Suppressor macrophage (primary cell): ENCODE results near the gene EXOC6.
"Not testable (repeated sequence)": the region's sequence is repeated elsewhere in the genome, so short reads cannot be mapped to it uniquely, and the experiment has no call there.

Experiments
- DNase-seq, 4 experiments: peaks; one replicate each; pipeline ENCODE4 v3.0.0-alpha.2; 2020 to 2022

Gene EXOC6

GRCh38 chr10:93080350-93081046 is 232.2 kb downstream of the EXOC6 start:
- DNase-seq, result peak; percentile 62 to 77 (median 71)

GRCh38 chr10:93081318-93081717 is 233.0 kb downstream of the EXOC6 start:
- no peak for DNase-seq

GRCh38 chr10:93081834-93082233 is 233.5 kb downstream of the EXOC6 start:
- DNase-seq, result no peak

- DNase-seq, result no peak
These were observed 235.6 kb downstream of the EXOC6 start for GRCh38 chr10:93083743-93084539.

- DNase-seq, result no peak
These were observed 237.0 kb downstream of the EXOC6 start for GRCh38 chr10:93085272-93085859.

GRCh38 chr10:93086289-93086688 is 238.0 kb downstream of the EXOC6 start:
- no peak for DNase-seq

GRCh38 chr10:93087846-93088245 is 239.5 kb downstream of the EXOC6 start:
- no peak for DNase-seq

- no peak for DNase-seq
These were observed 240.1 kb downstream of the EXOC6 start for GRCh38 chr10:93088466-93088865.

- DNase-seq, result peak in 3 of 4 experiments; percentile 39 to 50 (median 42)
These were observed 242.3 kb downstream of the EXOC6 start for GRCh38 chr10:93090619-93091018.

GRCh38 chr10:93091960-93092359 is 243.6 kb downstream of the EXOC6 start:
- peak in 1 of 4 experiments; percentile 28 for DNase-seq

- DNase-seq, result no peak
These were observed 246.9 kb downstream of the EXOC6 start for GRCh38 chr10:93095225-93095624.

- DNase-seq, result no peak
These were observed 248.6 kb downstream of the EXOC6 start for GRCh38 chr10:93096901-93097300.

- no peak for DNase-seq
These were observed 249.1 kb downstream of the EXOC6 start for GRCh38 chr10:93097386-93097785.

- no peak for DNase-seq
These were observed 250.5 kb downstream of the EXOC6 start for GRCh38 chr10:93098816-93099215.

GRCh38 chr10:93099670-93100069 is 251.3 kb downstream of the EXOC6 start:
- no peak for DNase-seq

GRCh38 chr10:93101148-93101547 is 252.8 kb downstream of the EXOC6 start:
- not testable (repeated sequence) for DNase-seq

- no peak for DNase-seq
These were observed 255.6 kb downstream of the EXOC6 start for GRCh38 chr10:93103953-93104352.

- no peak for DNase-seq
These were observed 258.3 kb downstream of the EXOC6 start for GRCh38 chr10:93106631-93107072.
